Esophagus muscularis mucosa (tissue), 3 donors: ENCODE data around the gene VWA5B2.

Experiments
- CTCF ChIP-seq, 3 experiments: fragments of 200-600 bp in 2 of 3; fragments of 450-650 bp in 1 of 3; sonication (generic) in 2 of 3; IDR thresholded peaks; one replicate each; pipeline ENCODE4 v1.5.1; 2017 to 2019; ENCODE audit warnings: antibody characterized with exemption in 3 of 3, mild to moderate bottlenecking in 2 of 3, moderate library complexity in 1 of 3
- POLR2A ChIP-seq: fragments of 450-650 bp; IDR thresholded peaks from one replicate; pipeline ENCODE4 v1.6.1; 2017; ENCODE audit warnings: antibody characterized with exemption, moderate library complexity, mild to moderate bottlenecking, low read depth
- POLR2AphosphoS5 ChIP-seq, 2 donors: sonication (generic); formaldehyde crosslinking; IDR thresholded peaks; one replicate each; pipeline ENCODE4 v1.6.1; 2017; ENCODE audit warnings: antibody characterized with exemption in 2 of 2

- TF ChIP-seq CTCF (IDR thresholded peaks at IDR 0.05) (no peak), POLR2A (no peak), POLR2AphosphoS5 (IDR thresholded peaks at IDR 0.05) (no peak)
These were observed 10.3 kb downstream of the VWA5B2 start for GRCh38 chr3:184239708-184240107.
